Breast epithelium (tissue), 4 donors: ENCODE measurements around the gene NLRP1. TPM values are rescaled to one million over a fixed set of nuclear protein-coding genes. Genes with fewer than 3 reads are reported as not detected.
A peak's percentile ranks its signal among the peaks of the same experiment; 100 is the strongest.

Experiments
- DNase-seq, 2 donors: peaks; one replicate each; pipeline ENCODE4 v3.0.0-alpha.2; 2019; ENCODE audit warnings: low spot score in 2 of 2
- H3K27ac ChIP-seq, 2 donors: fragments of 200-600 bp; sonication (generic) in 1 of 2; one replicate each; pipeline ENCODE4 v1.5.1; 2016 to 2019; ENCODE audit warnings: mild to moderate bottlenecking in 1 of 2
- H3K27me3 ChIP-seq, 2 donors: fragments of 200-600 bp; sonication (generic) in 1 of 2; one replicate each; pipeline versions ENCODE4 v1.5.1 to v1.6.0; 2017 to 2019; ENCODE audit warnings: control low read depth in 1 of 2, mild to moderate bottlenecking in 1 of 2
- H3K36me3 ChIP-seq: fragments of 200-600 bp; one replicate; pipeline ENCODE4 v1.5.1; 2019
- H3K4me1 ChIP-seq, 2 donors: fragments of 200-600 bp; sonication (generic); one replicate each; pipeline ENCODE4 v1.5.1; 2016 to 2019; ENCODE audit warnings: control low read depth in 1 of 2
- H3K4me3 ChIP-seq, 3 donors: fragments of 200-600 bp; sonication (generic); 1 replicate in 2 of 3; 2 replicates in 1 of 3; pipeline ENCODE4 v1.5.1; 2016 to 2019; ENCODE audit warnings: mild to moderate bottlenecking in 3 of 3, moderate library complexity in 2 of 3
- H3K9me3 ChIP-seq, 2 donors: fragments of 200-600 bp; sonication (generic) in 1 of 2; one replicate each; pipeline ENCODE4 v1.5.1; 2016 to 2019; ENCODE audit warnings: control low read depth in 1 of 2
- POLR2A ChIP-seq: fragments of 450-650 bp; IDR thresholded peaks from one replicate; pipeline ENCODE4 v1.6.1; 2016; ENCODE audit warnings: antibody characterized with exemption, mild to moderate bottlenecking, moderate library complexity
- POLR2AphosphoS5 ChIP-seq, 3 donors: sonication (generic); formaldehyde crosslinking; IDR thresholded peaks; one replicate each; pipeline ENCODE4 v1.6.1; 2017; ENCODE audit warnings: antibody characterized with exemption in 3 of 3
- intact Hi-C: fragments of 100-400 bp; cut with DNase I; formaldehyde crosslinking; loops from one replicate; pipeline ENCODE4 v1.15.1; 2023; ENCODE audit warnings: low total_unique reads
- total RNA-seq, 3 donors: library from RNA; depleted of rRNA; stranded (reverse); fragments of >200 nt; gene quantifications; one replicate each; pipeline ENCODE4 v1.1.0, GENCODE V29; 2016
- TF ChIP-seq, protein P1 (sequence below), 3 donors: fragments of 450-650 bp; IDR thresholded peaks; one replicate each; pipeline ENCODE4 v1.5.1; 2016 to 2017; ENCODE audit warnings: antibody characterized with exemption in 3 of 3, mild to moderate bottlenecking in 3 of 3, moderate library complexity in 3 of 3

The NLRP1 gene
- total RNA-seq, 3 donors from 2014 or later = 27.4 to 35.1 (median 29.6) TPM

DNA sequence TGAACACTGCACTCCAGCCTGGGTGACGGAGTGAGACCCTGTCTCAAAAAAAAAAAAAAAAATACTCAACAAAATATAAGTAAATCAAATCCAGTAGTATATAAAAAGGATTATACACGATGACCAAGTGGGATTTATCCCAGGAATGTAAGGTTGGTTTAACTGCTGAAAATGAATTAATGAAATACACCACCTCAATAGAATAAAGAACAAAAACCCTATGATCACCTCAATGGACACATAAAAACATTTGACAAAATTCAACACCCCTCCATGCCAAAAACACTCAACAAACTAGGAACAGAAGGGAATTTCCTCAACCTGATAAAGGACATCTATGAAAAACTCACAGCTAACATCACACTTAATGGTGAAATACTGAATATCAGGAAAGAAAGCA, 91.3 kb downstream of the NLRP1 start:
- no peaks in the 10 kb centered on the region for H3K36me3 ChIP-seq
- intact Hi-C loops = no loop called here
- H3K27ac ChIP-seq = no peak overlapping the region
- H3K9me3 ChIP-seq = no peaks in the 10 kb centered on the region
- TF ChIP-seq, protein P1, sequence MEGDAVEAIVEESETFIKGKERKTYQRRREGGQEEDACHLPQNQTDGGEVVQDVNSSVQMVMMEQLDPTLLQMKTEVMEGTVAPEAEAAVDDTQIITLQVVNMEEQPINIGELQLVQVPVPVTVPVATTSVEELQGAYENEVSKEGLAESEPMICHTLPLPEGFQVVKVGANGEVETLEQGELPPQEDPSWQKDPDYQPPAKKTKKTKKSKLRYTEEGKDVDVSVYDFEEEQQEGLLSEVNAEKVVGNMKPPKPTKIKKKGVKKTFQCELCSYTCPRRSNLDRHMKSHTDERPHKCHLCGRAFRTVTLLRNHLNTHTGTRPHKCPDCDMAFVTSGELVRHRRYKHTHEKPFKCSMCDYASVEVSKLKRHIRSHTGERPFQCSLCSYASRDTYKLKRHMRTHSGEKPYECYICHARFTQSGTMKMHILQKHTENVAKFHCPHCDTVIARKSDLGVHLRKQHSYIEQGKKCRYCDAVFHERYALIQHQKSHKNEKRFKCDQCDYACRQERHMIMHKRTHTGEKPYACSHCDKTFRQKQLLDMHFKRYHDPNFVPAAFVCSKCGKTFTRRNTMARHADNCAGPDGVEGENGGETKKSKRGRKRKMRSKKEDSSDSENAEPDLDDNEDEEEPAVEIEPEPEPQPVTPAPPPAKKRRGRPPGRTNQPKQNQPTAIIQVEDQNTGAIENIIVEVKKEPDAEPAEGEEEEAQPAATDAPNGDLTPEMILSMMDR (IDR thresholded peaks at IDR 0.05) = no peak
- TF ChIP-seq POLR2A = no peak
- TF ChIP-seq POLR2AphosphoS5 (IDR thresholded peaks at IDR 0.05) = no peak
- H3K4me3 ChIP-seq = no peak overlapping the region
- no peaks in the 10 kb centered on the region for H3K4me1 ChIP-seq
- no peak for DNase-seq
- no peaks in the 10 kb centered on the region for H3K27me3 ChIP-seq

DNA sequence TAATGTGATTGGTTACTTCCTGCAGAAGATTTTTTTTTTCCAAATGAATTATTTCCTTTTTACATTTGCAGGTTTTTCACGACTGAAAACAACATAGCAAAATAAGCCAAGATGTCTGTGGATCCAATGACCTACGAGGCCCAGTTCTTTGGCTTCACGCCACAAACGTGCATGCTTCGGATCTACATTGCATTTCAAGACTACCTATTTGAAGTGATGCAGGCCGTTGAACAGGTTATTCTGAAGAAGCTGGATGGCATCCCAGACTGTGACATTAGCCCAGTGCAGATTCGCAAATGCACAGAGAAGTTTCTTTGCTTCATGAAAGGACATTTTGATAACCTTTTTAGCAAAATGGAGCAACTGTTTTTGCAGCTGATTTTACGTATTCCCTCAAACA, 95.6 kb downstream of the NLRP1 start:
- Histone ChIP-seq H3K4me1 (peaks cover 5 to 7% of the 10 kb centered on the region in 2 donors), H3K9me3 (no peaks in the 10 kb centered on the region), H3K27ac (no peak overlapping the region), H3K4me3 (no peak overlapping the region), H3K27me3 (no peaks in the 10 kb centered on the region), H3K36me3 (no peaks in the 10 kb centered on the region)
- TF ChIP-seq, protein P1 (IDR thresholded peaks at IDR 0.05) = no peak
- TF ChIP-seq POLR2A (no peak), POLR2AphosphoS5 (IDR thresholded peaks at IDR 0.05) (no peak)
- intact Hi-C loops = no loop called here
- DNase-seq = no peak

DNA sequence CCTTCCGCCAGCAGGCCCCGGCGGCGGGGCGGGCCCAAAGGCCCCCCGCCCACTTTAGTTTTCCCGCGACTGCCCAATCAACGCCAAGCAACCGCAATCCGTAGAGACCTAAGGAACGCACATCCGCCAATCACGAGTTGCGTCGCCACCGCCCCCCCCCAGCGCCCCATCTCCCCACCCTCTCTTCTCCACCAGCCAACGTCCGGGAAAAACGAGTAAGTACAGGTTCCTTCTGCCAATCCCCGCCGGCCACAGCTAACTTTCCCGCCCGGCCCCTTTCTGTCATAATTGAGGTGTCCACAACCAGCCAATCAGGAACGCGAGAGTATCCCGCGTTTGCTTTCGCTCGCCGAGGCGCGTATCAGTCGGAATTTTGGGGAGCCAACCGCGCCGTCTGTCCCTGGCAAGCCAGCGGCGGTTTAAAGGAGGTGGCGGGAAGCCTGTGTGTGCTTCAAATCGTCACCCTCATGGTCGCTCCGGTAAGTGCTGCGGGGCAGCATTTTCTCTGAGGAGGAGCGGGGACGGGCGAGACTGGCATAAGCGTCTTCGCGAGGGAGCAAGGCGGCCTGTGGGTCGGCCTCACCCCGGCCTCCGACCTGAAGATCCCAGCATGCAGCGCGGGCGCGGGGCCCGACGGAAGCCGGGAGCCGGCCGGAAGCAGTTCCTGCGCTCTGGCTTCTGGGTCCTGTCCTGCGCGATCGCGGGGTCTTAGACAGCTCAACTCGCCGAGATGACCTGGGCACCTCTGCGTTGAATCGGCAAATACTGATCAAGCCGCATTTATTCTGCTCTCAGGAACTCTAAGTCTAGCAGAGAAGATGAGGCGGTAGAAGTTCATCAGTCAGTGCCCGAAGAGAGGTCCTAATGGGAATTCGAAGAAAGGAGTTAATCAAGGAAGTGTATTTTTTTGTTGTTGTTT, 97.8 kb downstream of the NLRP1 start, which contains the start of gene MIS12:
Gene MIS12 (plus strand): TSS at position 361 of the 919 bp plus-strand sequence. CDS start 2,297 bp downstream, outside the sequence.
- Histone ChIP-seq H3K9me3 (no peaks in the 10 kb centered on the region), H3K27ac (peak within 1 kb of the TSS; percentile 98 to 99), H3K27me3 (no peaks in the 10 kb centered on the region), H3K36me3 (no peaks in the 10 kb centered on the region), H3K4me3 (peak within 1 kb of the TSS; percentile 78 to 97 (median 95)), H3K4me1 (peaks cover 5 to 7% of the 10 kb centered on the region in 2 donors)
- intact Hi-C loops = no loop called here
- DNase-seq = peak; percentile 99 to 100
- TF ChIP-seq POLR2AphosphoS5 (IDR thresholded peaks at IDR 0.05) (peak; percentile 93 to 95 (median 93)), POLR2A (peak; percentile 78)
- TF ChIP-seq, protein P1 (IDR thresholded peaks at IDR 0.05) = no peak

DNA sequence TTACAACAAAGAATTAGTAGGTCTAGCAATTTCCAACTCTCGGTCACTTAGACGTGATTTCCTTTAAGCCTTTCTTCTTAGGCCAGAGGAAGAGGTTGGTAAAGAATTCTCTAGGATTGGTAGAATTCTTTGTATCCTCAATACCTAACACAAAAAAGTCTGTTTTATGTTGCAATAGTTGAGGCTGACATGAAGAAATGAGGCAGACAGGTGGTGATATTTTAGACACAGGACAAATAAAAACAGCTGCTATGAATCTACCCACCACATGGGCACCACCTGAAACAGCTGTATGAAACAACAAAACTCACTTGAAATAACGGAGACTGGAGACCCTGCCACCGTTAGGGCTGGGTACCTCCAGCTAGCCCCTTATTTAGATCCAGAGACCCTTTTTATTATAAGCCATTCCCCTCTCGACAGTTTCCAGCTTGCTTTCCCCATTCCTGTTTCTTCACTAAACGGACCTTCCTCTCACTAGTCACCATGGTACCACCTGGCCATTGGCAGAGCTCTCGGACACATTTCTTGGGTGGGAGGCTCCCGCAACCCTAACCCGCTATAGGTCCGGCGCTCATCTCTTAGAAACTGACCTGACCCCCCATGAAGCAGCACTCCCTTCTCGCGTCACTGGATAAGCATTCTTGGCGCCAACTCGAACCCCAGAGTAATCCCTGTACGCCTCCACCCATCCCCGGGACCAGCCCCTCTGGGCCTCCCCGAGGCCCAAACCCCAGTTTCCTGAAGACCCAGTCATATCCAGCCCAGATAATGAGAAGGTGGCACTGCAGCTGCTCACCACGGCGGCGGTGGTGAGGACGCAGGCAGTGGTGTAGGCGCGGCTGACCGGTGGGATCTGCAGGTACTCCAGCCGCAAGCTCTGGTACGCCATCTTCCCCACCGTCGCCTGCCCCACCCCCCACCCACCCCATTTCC, 98.8 kb downstream of the NLRP1 start, which contains the start of gene DERL2:
Gene DERL2 (minus strand): TSS at position 909 of the 936 bp plus-strand sequence. CDS start 17 bp downstream, at position 892.
- intact Hi-C loops = no loop called here
- Histone ChIP-seq H3K4me3 (peak within 1 kb of the TSS; percentile 78 to 97 (median 95)), H3K27ac (peak within 1 kb of the TSS; percentile 98 to 99), H3K4me1 (peaks cover 5 to 7% of the 10 kb centered on the region in 2 donors), H3K27me3 (no peaks in the 10 kb centered on the region), H3K9me3 (no peaks in the 10 kb centered on the region), H3K36me3 (no peaks in the 10 kb centered on the region)
- no peak for DNase-seq
- peak; percentile 63 for TF ChIP-seq POLR2A
- TF ChIP-seq, protein P1 (IDR thresholded peaks at IDR 0.05) = peak in 1 of 3 donors; percentile 12
- peak in 2 of 3 donors; percentile 8 to 22 for TF ChIP-seq POLR2AphosphoS5 (IDR thresholded peaks at IDR 0.05)
